Colonic mucosa (tissue), 4 donors: ENCODE data around the gene ZNF333. TPM values are rescaled to one million over a fixed set of nuclear protein-coding genes. Genes with fewer than 3 reads are reported as not detected.

Experiments
- DNase-seq: peaks from one replicate; pipeline ENCODE4 v3.0.0-alpha.2; 2020
- H3K27ac ChIP-seq: fragments of 200-600 bp; one replicate; pipeline ENCODE4 v1.8.0; 2021
- H3K27me3 ChIP-seq: fragments of 200-600 bp; one replicate; pipeline ENCODE4 v1.8.0; 2021
- H3K36me3 ChIP-seq: fragments of 200-600 bp; one replicate; pipeline ENCODE4 v1.8.0; 2021
- H3K4me1 ChIP-seq: fragments of 200-600 bp; one replicate; pipeline ENCODE4 v1.8.0; 2021; ENCODE audit warnings: mild to moderate bottlenecking
- H3K4me3 ChIP-seq: fragments of 200-600 bp; one replicate; pipeline ENCODE4 v1.8.0; 2021
- H3K9ac ChIP-seq, 2 donors: one replicate each; pipeline ENCODE4 v1.7.0; 2013; ENCODE audit warnings: control low read depth in 2 of 2, low read depth in 2 of 2, low read length in 2 of 2
- H3K9me3 ChIP-seq: fragments of 200-600 bp; one replicate; pipeline ENCODE4 v1.8.0; 2021
- CTCF ChIP-seq: fragments of 200-600 bp; IDR thresholded peaks from one replicate; pipeline ENCODE4 v1.8.0; 2022; ENCODE audit warnings: antibody characterized with exemption, mild to moderate bottlenecking
- intact Hi-C: fragments of 100-400 bp; cut with DNase I; formaldehyde crosslinking; loops from one replicate; pipeline ENCODE4 v1.14.1; 2022
- total RNA-seq, 2 donors: library from RNA; stranded (reverse); fragmentation: NEBNext Ultra II Directional in 1 of 2; extraction: Animal tissue kit (Norgen Biotek cat#: 25700) in 1 of 2; gene quantifications; one replicate each; pipeline ENCODE4 v1.2.1, GENCODE V29; 2021
- donor health status: healthy.
- donor health status: DM: no; HTN: no; CAD: no.
- donor health status: DM: no; HTN: no; CAD: no.

The ZNF333 gene
- total RNA-seq, 2 donors from 2014 or later: 6.7 to 7.3 TPM

- H3K27me3 ChIP-seq: no peaks in the 10 kb centered on the region
- no peak overlapping the region for H3K9ac ChIP-seq
- no peak for DNase-seq
- no peaks in the 10 kb centered on the region for H3K4me1 ChIP-seq
- no peak for TF ChIP-seq CTCF
- intact Hi-C loops: no loop called here
- no peak overlapping the region for H3K27ac ChIP-seq
- H3K4me3 ChIP-seq: no peak overlapping the region
- no peaks in the 10 kb centered on the region for H3K9me3 ChIP-seq
- H3K36me3 ChIP-seq: no peaks in the 10 kb centered on the region
Observed at GRCh38 chr19:14655726-14656125, 34.1 kb upstream of the ZNF333 start.

- no peak for DNase-seq
- Histone ChIP-seq H3K9ac (no peak overlapping the region), H3K36me3 (no peaks in the 10 kb centered on the region), H3K27ac (no peak overlapping the region), H3K9me3 (no peaks in the 10 kb centered on the region), H3K4me1 (no peaks in the 10 kb centered on the region), H3K4me3 (no peak overlapping the region), H3K27me3 (no peaks in the 10 kb centered on the region)
- intact Hi-C loops: no loop called here
- TF ChIP-seq CTCF: no peak
Observed at GRCh38 chr19:14659874-14660489, 29.9 kb upstream of the ZNF333 start.

- H3K27ac ChIP-seq: no peak overlapping the region
- intact Hi-C loops: no loop called here
- DNase-seq: no peak
Observed at GRCh38 chr19:14661372-14661924, 28.4 kb upstream of the ZNF333 start.

GRCh38 chr19:14669940-14670339, 19.9 kb upstream of the ZNF333 start:
- DNase-seq: no peak
- Histone ChIP-seq H3K27me3 (no peaks in the 10 kb centered on the region), H3K27ac (no peak overlapping the region), H3K4me3 (no peak overlapping the region), H3K4me1 (no peaks in the 10 kb centered on the region), H3K9ac (no peak overlapping the region), H3K36me3 (no peaks in the 10 kb centered on the region), H3K9me3 (no peaks in the 10 kb centered on the region)
- intact Hi-C loops: no loop called here
- no peak for TF ChIP-seq CTCF

More at GRCh38 chr19:14661372-14661924, 28.4 kb upstream of the ZNF333 start:
- Histone ChIP-seq H3K27me3 (no peaks in the 10 kb centered on the region), H3K4me3 (no peak overlapping the region), H3K9ac (no peak overlapping the region), H3K36me3 (no peaks in the 10 kb centered on the region), H3K4me1 (no peaks in the 10 kb centered on the region), H3K9me3 (no peaks in the 10 kb centered on the region)
- TF ChIP-seq CTCF: no peak

GRCh38 chr19:14670408-14670807, 19.4 kb upstream of the ZNF333 start:
- no peaks in the 10 kb centered on the region for H3K4me1 ChIP-seq
- H3K9me3 ChIP-seq: no peaks in the 10 kb centered on the region
- H3K27me3 ChIP-seq: no peaks in the 10 kb centered on the region
- H3K9ac ChIP-seq: no peak overlapping the region
- DNase-seq: no peak
- no peaks in the 10 kb centered on the region for H3K36me3 ChIP-seq
- H3K27ac ChIP-seq: no peak overlapping the region
- intact Hi-C loops: no loop called here
- H3K4me3 ChIP-seq: no peak overlapping the region
- TF ChIP-seq CTCF: no peak
